ENCODE results near the gene NSUN7.
"Not testable (repeated sequence)": the region's sequence is repeated elsewhere in the genome, so short reads cannot be mapped to it uniquely, and the experiment has no call there.

Gene NSUN7

GRCh38 chr4:40736910-40737309 is 12.8 kb upstream of the NSUN7 start:
- DNase-seq: peak; percentile 59

- DNase-seq: no peak
These were observed 11.9 kb upstream of the NSUN7 start for GRCh38 chr4:40737879-40738278.

GRCh38 chr4:40739347-40739746 is 10.4 kb upstream of the NSUN7 start:
- DNase-seq: peak; percentile 16

- DNase-seq: no peak
These were observed 5.5 kb upstream of the NSUN7 start for GRCh38 chr4:40744218-40744617.

GRCh38 chr4:40745285-40745984 is 4.3 kb upstream of the NSUN7 start:
- no peak for DNase-seq

GRCh38 chr4:40747207-40747835 is 2.4 kb upstream of the NSUN7 start:
- no peak for DNase-seq

- DNase-seq: no peak
These were observed 905 bp downstream of the NSUN7 start for GRCh38 chr4:40750461-40751258.

GRCh38 chr4:40755616-40756015 is 5.9 kb downstream of the NSUN7 start:
- no peak for DNase-seq

- DNase-seq: no peak
These were observed 13.5 kb downstream of the NSUN7 start for GRCh38 chr4:40763228-40763716.

- no peak for DNase-seq
These were observed 19.5 kb downstream of the NSUN7 start for GRCh38 chr4:40769266-40769665.

- DNase-seq: no peak
These were observed 28.3 kb downstream of the NSUN7 start for GRCh38 chr4:40778090-40778489.

- DNase-seq: no peak
These were observed 33.1 kb downstream of the NSUN7 start for GRCh38 chr4:40782876-40783275.

- DNase-seq: no peak
These were observed 36.0 kb downstream of the NSUN7 start for GRCh38 chr4:40785727-40786126.

- no peak for DNase-seq
These were observed 38.6 kb downstream of the NSUN7 start for GRCh38 chr4:40788331-40788730.

- no peak for DNase-seq
These were observed 39.3 kb downstream of the NSUN7 start for GRCh38 chr4:40789031-40789430.

GRCh38 chr4:40789771-40790170 is 40.0 kb downstream of the NSUN7 start:
- DNase-seq: no peak

GRCh38 chr4:40800064-40800463 is 50.3 kb downstream of the NSUN7 start:
- DNase-seq: no peak

GRCh38 chr4:40804598-40804997 is 54.8 kb downstream of the NSUN7 start:
- DNase-seq: no peak

- no peak for DNase-seq
These were observed 59.2 kb downstream of the NSUN7 start for GRCh38 chr4:40808926-40809457.

GRCh38 chr4:40811956-40812355 is 62.2 kb downstream of the NSUN7 start:
- DNase-seq: no peak

GRCh38 chr4:40812386-40812785 is 62.6 kb downstream of the NSUN7 start:
- DNase-seq: no peak

- no peak for DNase-seq
These were observed 63.1 kb downstream of the NSUN7 start for GRCh38 chr4:40812856-40813255.

- DNase-seq: not testable (repeated sequence)
These were observed 67.4 kb downstream of the NSUN7 start for GRCh38 chr4:40817157-40817556.

GRCh38 chr4:40820101-40820500 is 70.3 kb downstream of the NSUN7 start:
- DNase-seq: no peak

Measured in NCI-H1105 treated with DMSO at 0.1 percent for 48 hours (cell line).